Lung (tissue), 12 donors: ENCODE measurements around the gene PACRG. TPM values are rescaled to one million over a fixed set of nuclear protein-coding genes. Genes with fewer than 3 reads are reported as not detected.

Experiments
- ATAC-seq: fragments of 200-7000 bp; cut with Tn5 transposase; one replicate; pipeline ENCODE4 v1.9.1; 2020; ENCODE audit warnings: moderate number of reproducible peaks; ENCODE audit not compliant: insufficient read depth, low FRiP score
- DNase-seq, 3 donors: peaks; one replicate each; pipeline ENCODE4 v3.0.0-alpha.2; 2013 to 2017
- H3K27ac ChIP-seq, 2 donors: one replicate each; pipeline ENCODE4 v1.5.1; 2013; ENCODE audit warnings: mild to moderate bottlenecking in 2 of 2, moderate library complexity in 2 of 2, control low read depth in 1 of 2, inconsistent platforms in 1 of 2, low read depth in 1 of 2, low read length in 1 of 2
- H3K27me3 ChIP-seq, 3 donors: one replicate each; pipeline ENCODE4 v1.5.1; 2013; ENCODE audit warnings: low read length in 2 of 3; ENCODE audit not compliant: control insufficient read depth in 3 of 3, insufficient read depth in 3 of 3
- H3K36me3 ChIP-seq, 4 donors: one replicate each; pipeline ENCODE4 v1.5.1; 2013; ENCODE audit warnings: low read length in 4 of 4, mild to moderate bottlenecking in 1 of 4, moderate library complexity in 1 of 4; ENCODE audit not compliant: control insufficient read depth in 4 of 4, insufficient read depth in 4 of 4
- H3K4me1 ChIP-seq, 5 donors: one replicate each; pipeline ENCODE4 v1.5.1; 2013; ENCODE audit warnings: low read length in 5 of 5, mild to moderate bottlenecking in 2 of 5, moderate library complexity in 1 of 5; ENCODE audit not compliant: control insufficient read depth in 5 of 5, insufficient read depth in 5 of 5
- H3K4me3 ChIP-seq: one replicate; pipeline ENCODE4 v1.5.1; 2013; ENCODE audit warnings: mild to moderate bottlenecking, control low read depth, moderate library complexity
- H3K9ac ChIP-seq, 2 donors: one replicate each; pipeline ENCODE4 v1.5.1; 2013; ENCODE audit warnings: low read length in 2 of 2, control low read depth in 1 of 2; ENCODE audit not compliant: insufficient read depth in 1 of 2
- H3K9me3 ChIP-seq, 4 donors: one replicate each; pipeline ENCODE4 v1.5.1; 2013; ENCODE audit warnings: low read length in 3 of 4, mild to moderate bottlenecking in 1 of 4, moderate library complexity in 1 of 4; ENCODE audit not compliant: control insufficient read depth in 4 of 4, insufficient read depth in 3 of 4
- CTCF ChIP-seq: IDR thresholded peaks from 2 replicates; pipeline ENCODE4 v1.5.1; 2012; ENCODE audit warnings: mild to moderate bottlenecking; ENCODE audit errors: control extremely low read depth, extremely low read depth
- WGBS, 2 donors: extraction: QIAGEN DNeasy Blood & Tissue Kit; methylation state at CpG; one replicate each; pipeline ENCODE4 v1.1.7; 2013; 5-methylcytosine and 5-hydroxymethylcytosine counted together
- polyA plus RNA-seq, 2 donors: library from polyadenylated mRNA; stranded (reverse); fragments of 200-250 nt; gene quantifications; one replicate each; pipeline ENCODE4 v1.2.1, GENCODE V29; 2013
- total RNA-seq, 2 donors: library from RNA; depleted of rRNA in 1 of 2; stranded (reverse); fragments of >200 nt in 1 of 2; gene quantifications; one replicate each; pipeline ENCODE4 v1.2.1, GENCODE V29; 2014 to 2021
- donor health status: control.
- donor health status: control.
- donor health status: Bipolar disorder and iron deficiency.
- donor health status: healthy.
- donor health status: DM: yes; HTN: yes; CAD: no.

The PACRG gene
- total and polyA plus RNA-seq, 4 donors = 3.8 to 26.6 (median 7.4) TPM

- WGBS, 2 donors = 85 to 87% methylated on average over 5 of the region's 5 CpGs
- ATAC-seq = no peak
These were observed 272.0 kb downstream of the PACRG start for GRCh38 chr6:162999575-163000285.

GRCh38 chr6:163001330-163001729 is 273.6 kb downstream of the PACRG start:
- H3K36me3 ChIP-seq = no peaks in the 10 kb centered on the region
- H3K9me3 ChIP-seq = peaks cover 0 to 5% (median 0%) of the 10 kb centered on the region in 4 donors
- ATAC-seq = no peak
- no peak for DNase-seq
- no peaks in the 10 kb centered on the region for H3K27me3 ChIP-seq
- H3K9ac ChIP-seq = no peak overlapping the region
- H3K4me3 ChIP-seq = no peak overlapping the region
- H3K27ac ChIP-seq = no peak overlapping the region
- no peak for TF ChIP-seq CTCF
- 82 to 86% methylated on average over 3 of the region's 3 CpGs for WGBS, 2 donors
- H3K4me1 ChIP-seq = no peaks in the 10 kb centered on the region

More at GRCh38 chr6:162999575-163000285, 272.0 kb downstream of the PACRG start:
- no peak for TF ChIP-seq CTCF
- Histone ChIP-seq H3K27me3 (no peaks in the 10 kb centered on the region), H3K9ac (no peak overlapping the region), H3K9me3 (peaks cover 0 to 5% (median 0%) of the 10 kb centered on the region in 4 donors), H3K36me3 (no peaks in the 10 kb centered on the region), H3K4me3 (no peak overlapping the region), H3K4me1 (no peaks in the 10 kb centered on the region), H3K27ac (no peak overlapping the region)
- no peak for DNase-seq

GRCh38 chr6:163008186-163008585 is 280.4 kb downstream of the PACRG start:
- Histone ChIP-seq H3K36me3 (no peaks in the 10 kb centered on the region), H3K27ac (no peak overlapping the region), H3K4me3 (no peak overlapping the region), H3K27me3 (no peaks in the 10 kb centered on the region), H3K9ac (no peak overlapping the region), H3K4me1 (no peaks in the 10 kb centered on the region), H3K9me3 (peaks cover 0 to 2% (median 0%) of the 10 kb centered on the region in 4 donors)
- no peak for TF ChIP-seq CTCF
- DNase-seq (peak; percentile 24 to 89 (median 82)), ATAC-seq (no peak)
- WGBS, 2 donors = 68 to 75% methylated on average over 6 of the region's 6 CpGs

GRCh38 chr6:163008626-163009025 is 280.9 kb downstream of the PACRG start:
- no peak overlapping the region for H3K9ac ChIP-seq
- no peak for TF ChIP-seq CTCF
- no peak overlapping the region for H3K4me3 ChIP-seq
- no peaks in the 10 kb centered on the region for H3K27me3 ChIP-seq
- no peak for DNase-seq
- no peaks in the 10 kb centered on the region for H3K4me1 ChIP-seq
- peaks cover 0 to 2% (median 0%) of the 10 kb centered on the region in 4 donors for H3K9me3 ChIP-seq
- H3K36me3 ChIP-seq = no peaks in the 10 kb centered on the region
- H3K27ac ChIP-seq = no peak overlapping the region
- 75 to 83% methylated on average over 5 of the region's 5 CpGs for WGBS, 2 donors
- ATAC-seq = no peak
